Right lobe of liver (tissue), 6 donors: Measurements from ENCODE around the gene CABP2. TPM values are rescaled to one million over a fixed set of nuclear protein-coding genes. Genes with fewer than 3 reads are reported as not detected.

Experiments used
- ATAC-seq, 4 donors: fragments of 200-7000 bp; cut with Tn5 transposase; one replicate each; pipeline ENCODE4 v1.9.1; 2020; ENCODE audit warnings: mild to moderate bottlenecking in 4 of 4, moderate library complexity in 4 of 4
- DNase-seq, 3 donors: peaks; one replicate each; pipeline ENCODE4 v3.0.0-alpha.2; 2020
- H3K27ac ChIP-seq, 3 donors: fragments of 200-600 bp; one replicate each; pipeline ENCODE4 v1.8.0; 2022
- H3K27me3 ChIP-seq, 2 donors: fragments of 200-600 bp; one replicate each; pipeline ENCODE4 v1.8.0; 2022
- H3K36me3 ChIP-seq, 4 donors: fragments of 200-600 bp; sonication (generic) in 1 of 4; one replicate each; pipeline versions ENCODE4 v1.5.1 to v1.8.0; 2017 to 2022; ENCODE audit warnings: control low read depth in 1 of 4
- H3K4me1 ChIP-seq, 4 donors: fragments of 200-600 bp; sonication (generic) in 1 of 4; one replicate each; pipeline versions ENCODE4 v1.5.1 to v1.8.0; 2017 to 2022; ENCODE audit warnings: control low read depth in 1 of 4
- H3K4me3 ChIP-seq, 3 donors: fragments of 200-600 bp; one replicate each; pipeline ENCODE4 v1.8.0; 2022
- H3K9me3 ChIP-seq, 4 donors: fragments of 200-600 bp; sonication (generic) in 1 of 4; one replicate each; pipeline versions ENCODE4 v1.5.1 to v1.8.0; 2017 to 2022; ENCODE audit warnings: control low read depth in 1 of 4
- CTCF ChIP-seq, 4 donors: fragments of 200-600 bp in 3 of 4; fragments of 450-650 bp in 1 of 4; IDR thresholded peaks; one replicate each; pipeline versions ENCODE4 v1.5.1 to v1.8.0; 2016 to 2022; ENCODE audit warnings: antibody characterized with exemption in 4 of 4, mild to moderate bottlenecking in 2 of 4
- POLR2A ChIP-seq: fragments of 450-650 bp; IDR thresholded peaks from one replicate; pipeline ENCODE4 v1.6.1; 2017; ENCODE audit warnings: antibody characterized with exemption, mild to moderate bottlenecking
- WGBS: methylation state at CpG from one replicate; pipeline ENCODE4 v1.1.6; 2018; ENCODE audit warnings: low coverage, low lambda C conversion rate; ENCODE audit not compliant: insufficient coverage; ENCODE audit errors: missing lambda C conversion rate; 5-methylcytosine and 5-hydroxymethylcytosine counted together
- intact Hi-C, 2 donors: fragments of 100-400 bp; cut with DNase I; formaldehyde crosslinking; loops; one replicate each; pipeline versions ENCODE4 v1.11.2 to v1.14.1; 2022
- total RNA-seq, 6 experiments: library from RNA; depleted of rRNA in 2 of 6; stranded (reverse); fragments of >200 nt in 2 of 6; fragmentation: NEBNext Ultra II Directional in 3 of 6; extraction: Animal tissue kit (Norgen Biotek cat#: 25700) in 3 of 6; gene quantifications; one replicate each; pipeline versions ENCODE4 v1.1.0 to v1.2.4, GENCODE V29; 2016 to 2023
- donor health status: DM: no; HTN: yes; CAD: no.
- donor health status: DM: no; HTN: no; CAD: no.
- donor health status: DM: no; HTN: no; CAD: no.
- donor health status: DM: no; HTN: yes; CAD: no.
- donor health status: DM: no; HTN: yes; CAD: no.

The CABP2 gene
- total RNA-seq, 6 experiments from 2014 or later, result not detected

- no peaks in the 10 kb centered on the region for H3K36me3 ChIP-seq
- no peak overlapping the region for H3K4me3 ChIP-seq
- DNase-seq, result no peak
- WGBS, result 93% methylated on average over 4 of the region's 4 CpGs
- no peaks in the 10 kb centered on the region for H3K9me3 ChIP-seq
- TF ChIP-seq POLR2A (no peak), CTCF (IDR thresholded peaks at IDR 0.05) (no peak)
- ATAC-seq, result no peak
- intact Hi-C loops, result no loop called here
- H3K27me3 ChIP-seq, result no peaks in the 10 kb centered on the region
- H3K4me1 ChIP-seq, result peaks cover 0 to 11% (median 4%) of the 10 kb centered on the region in 4 donors
- no peak overlapping the region for H3K27ac ChIP-seq
Measured at GRCh38 chr11:67528376-67528775, 5.1 kb upstream of the CABP2 start.

- H3K27me3 ChIP-seq, result no peaks in the 10 kb centered on the region
- DNase-seq (peak; percentile 70 to 82 (median 78)), ATAC-seq (peak; percentile 66 to 89 (median 88))
- peaks cover 0 to 11% (median 4%) of the 10 kb centered on the region in 4 donors for H3K4me1 ChIP-seq
- no peak overlapping the region for H3K4me3 ChIP-seq
- TF ChIP-seq POLR2A, result no peak
- no peak for TF ChIP-seq CTCF (IDR thresholded peaks at IDR 0.05)
- H3K27ac ChIP-seq, result peak overlapping the region in 1 of 3 donors; percentile 43
- no peaks in the 10 kb centered on the region for H3K9me3 ChIP-seq
- intact Hi-C loops, result no loop called here
- 78% methylated on average over 3 of the region's 5 CpGs for WGBS
- no peaks in the 10 kb centered on the region for H3K36me3 ChIP-seq
Measured at GRCh38 chr11:67525275-67525976, 2.2 kb upstream of the CABP2 start.

- no peaks in the 10 kb centered on the region for H3K27me3 ChIP-seq
- no peaks in the 10 kb centered on the region for H3K36me3 ChIP-seq
- no peaks in the 10 kb centered on the region for H3K9me3 ChIP-seq
- no peak for DNase-seq
- H3K4me1 ChIP-seq, result peaks cover 0 to 11% (median 4%) of the 10 kb centered on the region in 4 donors
- H3K4me3 ChIP-seq, result no peak overlapping the region
- 94% methylated on average over 3 of the region's 9 CpGs for WGBS
- intact Hi-C loops, result no loop called here
- no peak for TF ChIP-seq POLR2A
- TF ChIP-seq CTCF (IDR thresholded peaks at IDR 0.05), result no peak
- no peak overlapping the region for H3K27ac ChIP-seq
- ATAC-seq, result no peak
Measured at GRCh38 chr11:67524480-67524808, 1.2 kb upstream of the CABP2 start.

GRCh38 chr11:67523556-67524479, 572 bp upstream of the CABP2 start:
- peak in 1 of 4 donors; percentile 4 for ATAC-seq
- Histone ChIP-seq H3K4me1 (peaks cover 0 to 11% (median 4%) of the 10 kb centered on the region in 4 donors), H3K27me3 (no peaks in the 10 kb centered on the region), H3K9me3 (no peaks in the 10 kb centered on the region), H3K36me3 (no peaks in the 10 kb centered on the region), H3K4me3 (no peak overlapping the region), H3K27ac (no peak overlapping the region)
- DNase-seq, result no peak
- WGBS, result 73% methylated on average over 2 of the region's 25 CpGs
- intact Hi-C loops, result no loop called here
- TF ChIP-seq CTCF (IDR thresholded peaks at IDR 0.05), result no peak
- TF ChIP-seq POLR2A, result no peak
